ENCODE results near the gene PARN.
"Not testable (repeated sequence)": the region's sequence is repeated elsewhere in the genome, so short reads cannot be mapped to it uniquely, and the experiment has no call there.

PARN gene

DNA sequence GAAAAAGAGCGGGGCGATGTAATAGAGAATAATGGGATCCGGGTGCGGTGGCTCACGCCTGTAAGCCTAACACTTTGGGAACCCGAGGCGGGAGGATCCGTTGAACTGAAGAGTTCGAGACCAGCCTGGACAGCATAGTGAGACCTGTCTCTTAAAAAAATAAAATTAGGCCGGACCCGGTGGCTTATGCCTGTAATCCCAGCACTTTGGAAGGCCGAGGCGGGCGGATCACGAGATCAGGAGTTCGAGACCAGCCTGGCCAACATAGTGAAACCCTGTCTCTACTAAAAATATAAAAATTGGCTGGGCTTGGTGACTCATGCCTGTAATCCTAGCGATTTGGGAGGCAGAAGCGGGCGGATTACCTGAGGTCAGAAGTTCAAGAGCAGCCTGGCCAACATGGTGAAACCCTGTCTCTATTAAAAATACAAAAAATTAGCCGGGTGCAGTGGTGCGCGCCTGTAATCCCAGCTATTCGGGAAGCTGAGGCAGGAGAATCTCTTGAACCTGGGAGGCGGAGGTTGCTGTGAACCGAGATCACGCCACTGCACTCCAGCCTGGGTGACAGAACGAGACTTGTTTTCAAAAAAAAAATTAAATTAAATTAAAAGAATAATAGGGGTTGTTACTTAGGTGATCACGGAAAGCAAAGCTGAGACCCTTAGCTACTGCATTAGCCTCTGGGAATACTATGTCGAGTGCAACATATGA is 715 bp upstream of the PARN start:
- not testable (repeated sequence) for DNase-seq

DNA sequence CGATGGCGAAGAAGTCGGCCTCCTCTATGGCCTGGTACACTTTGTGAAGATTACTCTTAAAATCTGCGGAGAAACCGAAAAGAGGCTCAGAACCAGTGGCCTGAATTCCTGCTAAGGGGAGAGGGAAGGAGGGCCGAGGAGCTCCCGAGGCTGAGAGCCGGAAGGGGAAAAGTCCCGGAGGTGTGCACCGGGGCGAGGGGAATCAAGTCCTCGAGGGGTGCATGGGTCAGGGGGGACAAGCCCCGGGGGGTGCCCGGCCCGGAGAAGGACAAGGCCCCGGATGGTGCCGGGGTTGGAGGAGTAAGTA is 495 bp downstream of the PARN start:
- DNase-seq = no peak

DNA sequence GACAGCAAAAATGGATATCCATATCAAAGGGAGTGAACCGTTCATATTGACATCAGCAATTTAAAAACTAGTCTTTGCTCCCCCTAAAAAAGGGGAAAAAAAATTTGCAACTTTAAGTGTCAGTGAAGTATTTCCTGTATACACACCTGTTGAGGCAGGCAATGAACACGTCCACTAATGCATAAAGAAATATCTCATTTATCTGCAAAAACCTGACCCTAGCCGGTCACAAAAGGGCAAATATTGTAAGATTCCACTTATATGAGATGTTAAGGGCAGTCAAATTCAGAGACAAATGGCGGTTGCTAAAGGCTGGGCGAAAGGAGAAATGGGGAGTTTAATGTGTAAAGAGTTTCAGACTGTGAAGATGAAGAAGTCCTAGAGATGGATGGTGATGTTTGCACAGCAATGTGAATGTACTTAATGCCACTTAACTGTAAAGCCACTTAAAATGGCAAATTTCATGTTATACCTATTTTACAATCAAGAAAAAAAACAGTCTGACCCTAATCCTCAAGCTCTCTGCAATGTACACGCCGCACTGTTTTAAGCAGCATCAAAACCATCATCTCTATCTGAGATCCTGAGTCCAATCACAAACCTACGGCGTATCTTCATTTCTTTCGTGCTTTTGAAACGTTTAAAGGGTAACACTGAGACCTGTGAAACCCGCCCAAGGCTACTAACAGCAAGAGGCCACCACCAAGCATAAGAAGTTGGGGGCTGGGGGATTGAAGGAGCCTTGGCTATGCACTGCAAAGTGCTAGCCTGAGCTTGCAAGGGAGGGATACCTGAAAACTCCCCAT is 1.1 kb downstream of the PARN start:
- DNase-seq = no peak

DNA sequence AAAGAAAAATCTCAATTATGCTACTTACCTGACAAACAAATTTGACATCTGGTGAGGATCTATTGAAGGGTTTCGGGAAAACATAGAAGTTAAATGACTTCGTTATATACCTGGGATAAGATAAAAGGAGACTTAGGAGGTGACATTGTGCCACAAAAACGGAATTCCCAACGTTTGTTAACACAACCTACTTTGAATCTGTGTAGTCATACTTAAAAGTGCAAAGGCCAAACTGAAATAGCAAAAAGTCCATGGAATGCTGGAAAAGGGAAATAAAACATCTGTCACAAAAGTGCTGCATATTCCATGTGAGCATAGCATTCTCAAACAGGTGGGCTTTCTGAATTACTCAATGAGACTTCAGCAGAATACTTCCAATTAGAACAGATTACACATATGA is 3.0 kb downstream of the PARN start:
- no peak for DNase-seq

DNA sequence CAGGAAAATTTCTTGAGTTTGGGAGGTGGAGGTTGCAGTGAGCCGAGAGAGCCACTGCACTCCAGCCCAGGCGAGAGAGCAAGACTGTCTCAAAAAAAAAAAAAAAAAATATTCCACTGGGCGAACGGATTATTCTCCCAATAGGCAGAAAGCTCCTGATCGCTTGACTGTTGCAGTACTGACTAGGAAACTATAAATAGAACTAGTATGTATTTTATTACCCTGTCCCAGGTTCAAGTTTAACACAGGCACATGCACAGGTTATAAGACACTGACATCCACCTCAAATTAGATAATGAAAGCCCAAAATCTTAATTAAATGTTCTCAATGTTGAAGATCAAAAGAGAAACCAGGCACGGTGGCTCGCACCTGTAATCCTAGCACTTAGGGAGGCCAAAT is 11.5 kb downstream of the PARN start:
- DNase-seq = no peak

DNA sequence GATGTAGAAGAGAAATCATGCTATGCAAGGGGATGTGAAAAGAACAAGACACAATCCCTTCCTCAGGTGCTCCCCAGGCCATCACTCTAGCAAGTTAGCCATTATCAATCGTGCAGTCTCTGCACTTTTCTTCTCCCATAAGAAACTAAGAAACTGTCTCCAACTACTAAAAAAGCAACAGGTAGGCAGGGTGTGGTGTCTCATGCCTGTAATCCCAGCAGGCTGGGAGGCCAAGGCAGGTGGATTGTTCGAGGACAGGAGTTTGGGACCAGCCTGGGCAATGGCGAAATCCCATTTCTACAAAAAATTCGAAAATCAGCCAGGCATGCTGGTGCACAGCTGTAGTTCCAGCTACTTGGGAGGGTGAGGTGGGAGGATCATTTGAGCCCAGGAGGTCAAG is 13.8 kb downstream of the PARN start:
- no peak for DNase-seq

DNA sequence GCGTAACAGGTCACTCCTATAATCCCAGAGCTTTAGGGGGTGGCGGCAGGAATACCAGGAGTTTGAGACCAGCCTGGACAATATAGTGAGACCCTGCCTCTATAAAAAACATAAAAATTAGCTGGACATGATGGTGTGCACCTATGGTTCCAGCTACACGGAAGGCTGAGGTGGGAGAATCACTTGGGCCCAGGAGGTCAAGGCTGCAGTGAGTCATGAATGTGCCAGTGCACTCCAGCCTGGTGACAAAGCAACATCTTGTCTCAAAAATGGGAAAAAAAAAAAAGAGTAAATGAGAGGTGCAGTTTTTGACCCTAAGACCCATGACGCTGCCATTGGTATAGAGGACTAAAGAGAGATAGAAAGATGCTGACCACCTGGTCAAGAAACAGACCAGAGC is 16.1 kb downstream of the PARN start:
- DNase-seq = no peak

DNA sequence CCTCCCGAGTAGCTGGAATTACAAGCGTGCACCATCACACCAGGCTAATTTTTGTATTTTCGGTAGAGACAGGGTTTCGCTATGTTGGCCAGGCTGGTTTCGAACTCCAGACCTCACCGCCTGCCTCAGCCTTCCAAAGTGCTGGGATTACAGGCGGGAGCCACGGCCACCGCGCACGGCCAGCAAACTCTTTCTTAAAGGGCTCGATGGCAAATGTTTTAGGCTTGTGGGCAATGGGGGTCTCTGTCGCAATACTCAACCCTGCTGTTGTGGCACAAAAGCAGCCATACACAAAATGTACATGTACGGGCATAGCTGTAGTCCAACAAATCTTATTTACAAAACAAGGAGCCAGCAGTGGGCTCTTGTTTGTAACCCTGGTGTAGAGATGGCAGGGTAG is 18.4 kb downstream of the PARN start:
- DNase-seq = no peak

DNA sequence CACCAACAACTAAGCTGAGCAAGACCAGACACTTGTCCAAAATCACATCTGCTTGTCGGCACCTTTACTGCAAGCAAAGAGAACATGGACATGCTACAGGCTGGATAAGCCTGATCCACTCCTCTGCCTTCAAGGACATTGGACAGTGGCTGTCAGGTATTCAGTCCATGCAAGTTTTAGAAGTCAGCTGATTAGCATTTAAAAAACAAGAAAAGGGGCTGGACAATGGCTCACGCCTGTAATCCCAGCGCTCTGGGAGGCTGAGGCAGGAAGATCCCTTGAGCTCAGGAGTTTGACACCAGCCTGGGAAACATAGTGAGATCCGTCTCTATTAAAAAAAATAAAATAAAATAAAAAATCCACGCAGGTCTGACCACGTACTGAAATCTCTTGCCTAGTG is 20.3 kb downstream of the PARN start:
- DNase-seq = no peak

DNA sequence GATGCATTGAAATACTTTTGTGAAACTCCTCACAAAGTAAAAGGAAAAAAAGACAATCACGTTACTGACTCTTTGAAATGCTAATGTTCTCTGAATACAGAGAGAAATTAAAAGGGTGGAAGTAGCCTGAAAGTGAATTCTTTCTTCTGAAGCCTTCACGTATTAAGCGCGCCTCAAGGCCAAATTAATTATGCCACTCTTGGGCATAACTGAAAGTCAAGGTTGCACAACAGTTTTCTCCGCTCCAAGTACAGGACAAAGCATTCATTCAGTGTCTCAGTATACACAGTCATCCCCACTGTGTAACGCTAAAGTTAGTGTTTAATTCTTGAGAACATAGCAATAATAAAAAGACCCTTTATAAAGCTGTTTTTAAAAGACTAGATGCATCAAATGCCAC is 21.5 kb downstream of the PARN start:
- no peak for DNase-seq

DNA sequence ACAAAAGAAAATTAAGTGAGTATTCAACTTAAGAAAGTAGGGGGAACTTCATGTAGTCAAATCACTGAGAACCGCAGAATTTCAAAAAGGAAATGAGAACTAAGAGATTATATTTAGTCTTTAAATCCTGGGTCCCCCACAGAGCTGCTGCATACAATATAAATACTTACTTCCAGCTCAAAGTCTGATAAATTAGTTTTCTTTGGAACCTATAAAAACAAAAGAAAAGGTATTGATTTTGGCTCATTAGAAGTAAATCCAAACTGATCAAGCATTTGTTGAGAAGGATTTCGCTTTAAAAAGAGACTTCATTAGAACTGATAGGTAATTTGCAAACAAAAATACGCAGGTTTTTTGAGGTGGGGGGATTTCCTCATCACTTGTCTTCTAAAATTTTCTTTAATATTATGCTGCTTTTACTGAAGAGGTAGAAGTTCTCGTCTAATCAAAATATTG is 21.9 kb downstream of the PARN start:
- no peak for DNase-seq

DNA sequence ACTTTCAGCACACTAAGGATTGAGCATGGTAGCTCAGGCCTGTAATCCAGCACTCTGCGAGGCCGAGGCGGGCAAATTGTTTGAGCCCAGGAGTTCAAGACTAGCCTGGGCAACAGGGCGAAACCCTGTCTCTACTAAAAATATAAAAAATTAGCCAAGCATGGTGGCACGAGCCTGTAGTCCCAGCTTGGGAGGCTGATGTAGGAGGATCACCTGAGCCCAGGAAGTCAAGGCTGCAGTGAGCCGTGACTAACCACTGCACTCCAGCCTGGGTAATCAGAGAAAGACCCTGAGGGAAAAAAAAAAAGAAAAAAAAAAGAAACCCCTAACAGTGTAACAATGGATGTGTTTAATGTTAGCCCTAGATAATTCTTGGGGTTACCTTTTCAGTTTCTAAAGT is 24.0 kb downstream of the PARN start:
- no peak for DNase-seq

DNA sequence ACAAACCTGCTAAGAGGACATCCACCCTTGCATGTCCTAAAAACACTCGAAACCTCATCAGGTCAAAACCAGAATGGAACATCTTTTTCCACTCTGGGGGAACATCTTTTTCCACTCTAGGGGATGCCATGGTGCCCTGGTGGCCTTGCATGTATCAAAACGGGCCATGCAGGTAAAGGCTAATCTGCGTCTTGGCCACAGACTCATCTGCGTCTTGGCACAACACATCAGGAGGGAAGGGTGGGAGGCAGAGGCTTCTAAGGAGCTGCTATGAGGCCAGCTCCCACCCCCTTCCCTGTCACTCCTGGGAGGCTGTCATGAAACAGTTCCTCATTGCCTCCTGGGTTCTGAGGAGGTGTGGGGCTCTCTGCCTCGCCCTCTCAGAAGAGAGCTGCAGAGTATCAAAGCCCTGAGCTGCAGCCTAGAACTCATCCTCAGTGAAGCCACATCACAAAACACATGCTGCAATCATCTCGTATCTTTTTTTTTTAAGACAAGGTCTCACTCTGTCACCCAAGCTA is 27.6 kb downstream of the PARN start:
- no peak for DNase-seq

DNA sequence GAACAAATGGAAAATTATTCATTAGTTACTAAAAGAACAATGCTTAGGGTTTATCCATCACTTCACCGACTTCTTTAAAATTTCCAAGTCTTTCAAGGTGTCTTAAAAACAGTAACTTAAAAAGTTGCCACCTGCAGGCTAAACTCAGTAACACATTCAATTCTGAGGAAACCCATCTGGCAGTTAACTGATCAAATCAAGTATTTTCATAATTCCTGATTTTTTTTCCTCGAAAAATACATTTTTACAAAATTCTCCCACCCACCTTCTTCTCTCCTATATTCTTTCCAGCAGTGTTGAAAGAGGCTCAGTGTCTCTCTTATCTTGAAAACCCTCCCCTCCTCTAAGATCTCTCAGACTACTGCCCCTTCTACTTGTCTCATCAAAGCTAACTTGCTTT is 29.9 kb downstream of the PARN start:
- DNase-seq = no peak

DNA sequence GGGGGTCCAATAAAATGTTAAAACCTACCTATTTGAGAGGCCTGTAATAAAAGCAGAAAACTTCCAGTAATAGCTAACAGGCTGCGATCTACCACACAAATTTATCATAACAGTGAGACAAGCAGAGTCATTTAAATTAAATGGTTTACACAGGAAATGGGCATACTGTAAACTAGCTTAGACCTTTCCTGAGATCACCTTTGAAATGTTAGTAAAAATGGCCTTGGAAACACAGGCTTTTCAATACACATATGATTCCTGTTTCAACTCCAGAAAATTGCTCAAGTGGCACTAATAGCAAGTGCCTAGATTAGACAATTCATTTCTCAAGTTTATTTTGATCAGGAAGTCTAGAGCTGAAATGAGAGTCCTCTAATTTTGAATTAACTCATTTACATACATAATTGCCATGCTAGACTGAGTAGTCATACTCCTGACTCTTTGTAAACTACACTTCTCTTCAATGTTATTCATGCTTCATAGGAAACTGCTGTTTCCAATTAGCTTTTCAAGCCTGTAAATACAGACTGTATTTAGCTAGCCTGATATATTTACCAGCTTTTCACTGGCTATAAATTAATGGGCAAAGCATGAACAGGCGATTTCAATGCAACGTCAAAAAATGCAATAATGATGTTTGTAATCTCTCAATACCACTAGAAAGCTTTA is 43.3 kb downstream of the PARN start:
- DNase-seq = no peak

DNA sequence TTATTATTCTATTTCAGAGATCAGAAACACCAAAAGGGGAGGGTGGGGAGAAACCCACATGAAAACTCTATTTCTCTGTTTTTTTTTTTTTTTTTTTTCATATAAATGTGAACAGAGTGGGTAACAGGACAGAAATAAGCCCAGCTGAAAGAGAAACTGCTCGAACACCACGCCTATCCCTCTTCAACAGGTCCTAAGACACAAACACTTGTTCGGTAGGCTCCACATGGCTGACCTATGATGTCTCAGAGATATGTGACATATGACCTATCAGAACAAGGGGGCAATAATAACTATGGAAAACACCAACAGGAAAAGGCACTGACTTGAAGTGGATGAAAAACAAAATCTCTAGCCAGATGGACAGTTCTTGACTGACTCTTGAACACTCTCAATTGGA is 44.8 kb downstream of the PARN start:
- DNase-seq = no peak

DNA sequence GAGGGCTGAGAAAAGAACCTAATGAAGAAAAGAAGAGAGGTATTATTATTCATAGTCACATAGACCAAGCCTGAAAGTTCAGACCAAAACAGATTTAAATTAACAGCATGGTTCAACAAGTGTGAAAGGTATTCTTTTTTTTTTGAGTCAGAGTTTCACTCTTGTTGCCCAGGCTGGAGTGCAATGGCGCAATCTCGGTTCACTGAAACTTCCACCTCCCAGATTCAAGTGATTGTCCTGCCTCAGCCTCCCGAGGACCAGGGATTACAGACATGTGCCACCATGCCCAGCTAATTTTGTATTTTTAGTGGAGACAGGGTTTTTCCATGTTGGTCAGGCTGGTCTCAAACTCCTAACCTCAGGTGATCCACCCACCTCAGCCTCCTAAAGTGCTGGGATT is 49.1 kb downstream of the PARN start:
- not testable (repeated sequence) for DNase-seq

DNA sequence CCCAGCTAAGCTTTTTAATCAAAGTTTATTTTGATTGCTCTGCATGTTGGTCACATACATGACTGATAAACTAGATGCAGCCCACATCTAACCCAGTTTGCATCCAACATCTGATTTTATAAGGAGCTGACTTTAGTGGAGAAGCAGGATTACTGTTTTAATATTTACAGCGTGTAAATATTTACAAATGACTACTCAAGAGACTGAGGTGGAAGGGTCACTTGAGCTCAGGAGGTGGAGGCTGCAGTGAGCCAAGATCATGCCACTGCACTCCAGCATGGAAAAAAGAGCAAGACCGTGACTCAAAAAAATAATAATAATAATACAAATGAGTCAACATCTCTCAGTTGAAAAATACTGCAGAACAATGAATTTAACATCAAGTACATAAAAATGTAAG is 50.8 kb downstream of the PARN start:
- no peak for DNase-seq

DNA sequence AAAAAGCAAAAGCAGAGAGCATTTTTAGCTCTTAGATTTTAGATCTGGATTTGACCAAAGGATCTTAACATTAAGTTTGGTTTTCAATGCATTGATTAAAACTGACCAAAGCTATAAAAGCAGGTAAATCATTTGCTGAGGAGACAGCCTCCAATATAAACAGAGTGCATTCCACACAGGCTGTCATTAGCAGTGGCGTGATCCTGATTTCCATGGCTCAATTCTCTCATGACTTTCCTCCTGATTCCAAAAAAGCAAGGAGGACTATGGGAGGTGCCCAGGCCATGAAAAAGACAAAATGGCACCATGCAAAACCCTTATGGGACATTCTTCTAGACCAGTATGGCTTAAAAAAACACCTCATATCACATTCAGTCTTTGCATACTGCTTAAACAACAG is 53.5 kb downstream of the PARN start:
- no peak for DNase-seq

DNA sequence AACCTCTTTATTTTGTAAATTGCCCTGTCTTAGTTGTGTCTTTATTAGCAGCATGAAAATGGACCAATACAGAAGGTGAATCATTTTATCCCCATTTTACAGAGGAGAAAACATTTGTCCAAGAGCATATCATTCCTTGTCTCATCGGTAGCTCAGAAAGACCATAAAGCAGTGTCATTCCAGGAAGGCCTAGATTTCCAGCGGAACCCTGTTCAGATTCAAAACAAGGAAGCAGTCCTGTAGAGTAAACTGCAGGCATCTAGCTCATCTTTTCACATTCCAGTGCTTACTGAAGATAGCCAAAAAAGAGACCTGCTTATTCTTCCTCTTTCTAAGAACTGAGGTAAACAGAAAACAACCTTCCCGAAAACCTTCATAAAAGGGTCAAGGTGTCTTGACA is 54.0 kb downstream of the PARN start:
- DNase-seq = no peak

DNA sequence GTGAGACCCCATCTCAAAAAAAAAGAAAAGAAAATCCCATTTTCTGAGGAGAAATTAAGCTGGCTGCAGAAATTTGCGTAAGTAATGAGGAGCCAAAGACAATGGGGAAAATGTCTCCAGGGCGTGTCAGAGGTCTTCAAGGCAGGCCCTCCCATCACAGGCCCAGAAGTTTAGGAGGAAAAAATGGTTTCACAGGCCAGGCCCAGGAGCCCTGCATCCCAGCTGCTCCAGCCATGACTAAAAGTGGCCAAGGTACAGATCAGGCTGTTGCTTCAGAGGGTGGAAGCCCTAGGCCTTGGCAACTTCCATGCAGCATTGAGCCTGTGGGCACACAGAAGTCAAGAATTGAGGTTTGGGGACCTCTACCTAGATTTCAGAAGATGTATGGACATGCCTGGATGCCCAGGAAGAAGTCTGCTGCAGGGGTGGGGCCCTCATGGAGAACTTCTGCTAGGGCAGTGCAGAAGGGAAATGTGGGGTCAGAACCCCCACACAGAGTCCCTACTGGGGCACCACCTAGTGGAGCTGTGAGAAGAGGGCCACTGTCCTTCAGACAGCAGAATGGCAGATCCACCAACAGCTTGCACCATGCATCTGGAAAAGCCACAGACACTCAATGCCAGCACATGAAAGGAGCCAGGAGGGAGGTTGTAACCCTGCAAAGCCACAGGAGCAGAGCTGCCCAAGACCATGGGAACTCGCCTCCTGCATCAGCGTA is 55.2 kb downstream of the PARN start:
- DNase-seq = not testable (repeated sequence)

DNA sequence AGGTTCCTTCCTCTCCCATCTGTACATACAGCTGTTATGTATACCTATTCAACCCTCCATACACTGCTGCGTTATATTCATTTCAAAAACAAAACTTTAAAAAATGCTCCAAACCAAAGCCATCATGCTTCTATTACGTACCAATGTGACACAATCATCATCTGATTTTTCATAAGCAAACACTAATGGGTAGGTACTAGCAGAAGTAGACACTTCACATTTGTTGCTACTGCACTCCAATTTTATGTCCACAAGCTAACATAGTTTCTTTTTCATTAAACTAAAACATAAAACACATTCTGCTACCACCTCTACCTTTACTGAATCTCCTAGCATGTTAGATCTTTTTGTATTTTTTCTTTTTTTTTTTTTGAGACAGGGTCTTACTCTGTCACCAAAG is 57.5 kb downstream of the PARN start:
- DNase-seq = no peak

DNA sequence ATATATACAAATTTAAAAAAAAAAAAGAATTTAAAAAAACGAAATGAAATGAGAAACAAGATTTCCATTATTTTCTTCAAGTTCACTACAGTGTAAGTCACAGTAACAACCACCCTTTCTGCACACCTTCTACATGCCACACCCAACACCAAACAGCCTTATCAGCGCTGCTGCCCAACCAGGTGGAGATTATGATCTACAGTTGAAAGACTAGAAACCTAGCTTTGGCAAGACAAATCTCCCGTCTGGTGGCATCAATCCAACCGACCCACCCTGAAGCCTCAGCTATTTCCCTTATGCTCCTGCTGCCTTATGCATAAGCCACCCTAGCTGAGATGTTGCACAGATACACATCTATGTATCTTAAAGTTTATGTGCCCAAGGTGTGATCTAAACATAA is 60.8 kb downstream of the PARN start:
- no peak for DNase-seq

All from activated effector memory CD4-positive, alpha-beta T cell treated with anti-CD3 and anti-CD28 coated beads, Interleukin-2, amount 50 U/mL, for 16 hours (primary cell).